ENCODE measurements around the gene KIAA1755.

KIAA1755 gene

GRCh38 chr20:38187517-38187916 is 73.0 kb downstream of the KIAA1755 start:
- Histone ChIP-seq H3K4me1 (no peaks in the 10 kb centered on the region), H3K27ac (no peak overlapping the region), H3K36me3 (ENCODE audit: control insufficient read depth, insufficient read depth, low read length) (no peaks in the 10 kb centered on the region), H3K9ac (no peak overlapping the region), H3K4me3 (ENCODE audit: low read depth, low read length) (no peak overlapping the region), H3K9me3 (ENCODE audit: control insufficient read depth, low read length) (no peaks in the 10 kb centered on the region), H2AFZ (no peak overlapping the region), H3K27me3 (ENCODE audit: control insufficient read depth, insufficient read depth, low read length) (no peaks in the 10 kb centered on the region), H3K4me2 (ENCODE audit: low read length) (no peak overlapping the region), H3K79me2 (no peaks in the 10 kb centered on the region)
- TF ChIP-seq, protein P1, sequence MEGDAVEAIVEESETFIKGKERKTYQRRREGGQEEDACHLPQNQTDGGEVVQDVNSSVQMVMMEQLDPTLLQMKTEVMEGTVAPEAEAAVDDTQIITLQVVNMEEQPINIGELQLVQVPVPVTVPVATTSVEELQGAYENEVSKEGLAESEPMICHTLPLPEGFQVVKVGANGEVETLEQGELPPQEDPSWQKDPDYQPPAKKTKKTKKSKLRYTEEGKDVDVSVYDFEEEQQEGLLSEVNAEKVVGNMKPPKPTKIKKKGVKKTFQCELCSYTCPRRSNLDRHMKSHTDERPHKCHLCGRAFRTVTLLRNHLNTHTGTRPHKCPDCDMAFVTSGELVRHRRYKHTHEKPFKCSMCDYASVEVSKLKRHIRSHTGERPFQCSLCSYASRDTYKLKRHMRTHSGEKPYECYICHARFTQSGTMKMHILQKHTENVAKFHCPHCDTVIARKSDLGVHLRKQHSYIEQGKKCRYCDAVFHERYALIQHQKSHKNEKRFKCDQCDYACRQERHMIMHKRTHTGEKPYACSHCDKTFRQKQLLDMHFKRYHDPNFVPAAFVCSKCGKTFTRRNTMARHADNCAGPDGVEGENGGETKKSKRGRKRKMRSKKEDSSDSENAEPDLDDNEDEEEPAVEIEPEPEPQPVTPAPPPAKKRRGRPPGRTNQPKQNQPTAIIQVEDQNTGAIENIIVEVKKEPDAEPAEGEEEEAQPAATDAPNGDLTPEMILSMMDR (IDR thresholded peaks at IDR 0.05) = peak; percentile 22

GRCh38 chr20:38186788-38187221 is 73.7 kb downstream of the KIAA1755 start:
- H3K4me2 ChIP-seq (ENCODE audit: low read length) = no peak overlapping the region
- H3K9me3 ChIP-seq (ENCODE audit: control insufficient read depth, low read length) = no peaks in the 10 kb centered on the region
- H3K27me3 ChIP-seq (ENCODE audit: control insufficient read depth, insufficient read depth, low read length) = no peaks in the 10 kb centered on the region
- TF ChIP-seq, protein P1 (IDR thresholded peaks at IDR 0.05) = no peak
- H3K27ac ChIP-seq = no peak overlapping the region
- no peaks in the 10 kb centered on the region for H3K4me1 ChIP-seq
- no peaks in the 10 kb centered on the region for H3K79me2 ChIP-seq
- H2AFZ ChIP-seq = no peak overlapping the region
- H3K36me3 ChIP-seq (ENCODE audit: control insufficient read depth, insufficient read depth, low read length) = no peaks in the 10 kb centered on the region
- no peak overlapping the region for H3K9ac ChIP-seq
- no peak overlapping the region for H3K4me3 ChIP-seq (ENCODE audit: low read depth, low read length)

DNA sequence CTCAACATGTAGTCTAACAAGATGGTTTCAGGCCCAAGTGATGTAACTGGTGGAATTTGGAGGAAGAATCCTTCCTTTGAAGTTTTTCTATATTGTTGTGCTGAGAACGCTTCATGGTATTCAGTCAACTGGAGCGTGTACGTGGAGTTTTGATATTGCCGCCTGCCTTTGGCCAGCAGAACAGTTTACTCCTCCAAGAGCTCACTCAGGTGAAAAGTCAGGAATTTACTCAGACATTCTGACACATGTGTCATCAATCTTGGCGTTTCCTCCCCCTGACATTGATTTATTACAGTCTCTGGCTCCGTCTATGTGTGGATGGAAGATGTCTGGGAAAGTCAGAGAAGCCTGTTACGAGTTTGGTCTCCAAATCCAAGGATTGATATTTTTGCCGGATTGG is 76.4 kb downstream of the KIAA1755 start:
- no peaks in the 10 kb centered on the region for H3K36me3 ChIP-seq (ENCODE audit: control insufficient read depth, insufficient read depth, low read length)
- no peaks in the 10 kb centered on the region for H3K9me3 ChIP-seq (ENCODE audit: control insufficient read depth, low read length)
- H3K27ac ChIP-seq = no peak overlapping the region
- H3K4me2 ChIP-seq (ENCODE audit: low read length) = no peak overlapping the region
- H3K4me1 ChIP-seq = no peaks in the 10 kb centered on the region
- no peaks in the 10 kb centered on the region for H3K27me3 ChIP-seq (ENCODE audit: control insufficient read depth, insufficient read depth, low read length)
- no peak overlapping the region for H3K4me3 ChIP-seq (ENCODE audit: low read depth, low read length)
- H3K79me2 ChIP-seq = no peaks in the 10 kb centered on the region
- TF ChIP-seq, protein P1 (IDR thresholded peaks at IDR 0.05) = no peak
- H3K9ac ChIP-seq = no peak overlapping the region
- H2AFZ ChIP-seq = no peak overlapping the region

- Histone ChIP-seq H3K36me3 (ENCODE audit: control insufficient read depth, insufficient read depth, low read length) (no peaks in the 10 kb centered on the region), H3K4me3 (ENCODE audit: low read depth, low read length) (no peak overlapping the region), H3K79me2 (no peaks in the 10 kb centered on the region), H3K4me2 (ENCODE audit: low read length) (no peak overlapping the region), H3K4me1 (no peaks in the 10 kb centered on the region), H3K9me3 (ENCODE audit: control insufficient read depth, low read length) (no peaks in the 10 kb centered on the region), H3K9ac (no peak overlapping the region), H2AFZ (no peak overlapping the region), H3K27me3 (ENCODE audit: control insufficient read depth, insufficient read depth, low read length) (no peaks in the 10 kb centered on the region), H3K27ac (no peak overlapping the region)
- TF ChIP-seq, protein P1 (IDR thresholded peaks at IDR 0.05) = no peak
These were observed 78.6 kb downstream of the KIAA1755 start for GRCh38 chr20:38181971-38182370.

DNA sequence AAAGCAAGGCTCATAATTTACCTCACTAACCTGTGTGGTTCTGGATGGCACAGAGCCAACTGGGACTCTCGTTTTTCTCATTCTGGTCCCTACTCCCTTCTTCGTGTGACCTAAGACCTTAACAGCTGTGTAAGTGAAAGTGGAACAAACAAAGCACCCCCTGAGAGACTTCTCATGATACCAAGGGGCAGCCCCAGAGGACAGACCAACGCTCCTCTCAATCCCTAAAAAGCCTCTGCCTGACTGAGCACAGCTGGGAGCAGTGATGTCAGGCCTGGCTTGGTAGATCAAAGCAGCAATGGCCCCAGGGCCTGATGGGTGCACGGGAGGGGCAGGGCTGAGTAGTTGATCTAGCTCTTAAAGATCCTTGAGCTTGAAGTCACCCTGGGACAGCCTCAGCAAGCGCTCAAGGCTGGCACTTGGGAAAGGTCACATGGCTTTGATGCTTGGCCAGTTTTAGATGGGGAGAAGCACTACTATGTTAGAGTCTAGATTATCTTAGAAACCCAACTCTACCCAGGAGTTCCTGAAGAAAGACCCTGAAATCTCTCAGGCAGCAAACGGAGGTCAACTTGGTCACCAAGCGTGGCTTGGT is 79.2 kb downstream of the KIAA1755 start:
- TF ChIP-seq, protein P1 (IDR thresholded peaks at IDR 0.05) = no peak
- no peaks in the 10 kb centered on the region for H3K27me3 ChIP-seq (ENCODE audit: control insufficient read depth, insufficient read depth, low read length)
- no peak overlapping the region for H3K27ac ChIP-seq
- H3K4me2 ChIP-seq (ENCODE audit: low read length) = no peak overlapping the region
- no peak overlapping the region for H3K4me3 ChIP-seq (ENCODE audit: low read depth, low read length)
- H3K36me3 ChIP-seq (ENCODE audit: control insufficient read depth, insufficient read depth, low read length) = no peaks in the 10 kb centered on the region
- H3K79me2 ChIP-seq = no peaks in the 10 kb centered on the region
- no peak overlapping the region for H3K9ac ChIP-seq
- H3K4me1 ChIP-seq = no peaks in the 10 kb centered on the region
- H3K9me3 ChIP-seq (ENCODE audit: control insufficient read depth, low read length) = no peaks in the 10 kb centered on the region
- no peak overlapping the region for H2AFZ ChIP-seq
